ENCODE results near the gene HOXA5. TPM values are rescaled to one million over a fixed set of nuclear protein-coding genes. Genes with fewer than 3 reads are reported as not detected.

HOXA5 gene
- total RNA-seq, 2 donors from 2014 or later = 0.99 to 2.6 TPM

DNA sequence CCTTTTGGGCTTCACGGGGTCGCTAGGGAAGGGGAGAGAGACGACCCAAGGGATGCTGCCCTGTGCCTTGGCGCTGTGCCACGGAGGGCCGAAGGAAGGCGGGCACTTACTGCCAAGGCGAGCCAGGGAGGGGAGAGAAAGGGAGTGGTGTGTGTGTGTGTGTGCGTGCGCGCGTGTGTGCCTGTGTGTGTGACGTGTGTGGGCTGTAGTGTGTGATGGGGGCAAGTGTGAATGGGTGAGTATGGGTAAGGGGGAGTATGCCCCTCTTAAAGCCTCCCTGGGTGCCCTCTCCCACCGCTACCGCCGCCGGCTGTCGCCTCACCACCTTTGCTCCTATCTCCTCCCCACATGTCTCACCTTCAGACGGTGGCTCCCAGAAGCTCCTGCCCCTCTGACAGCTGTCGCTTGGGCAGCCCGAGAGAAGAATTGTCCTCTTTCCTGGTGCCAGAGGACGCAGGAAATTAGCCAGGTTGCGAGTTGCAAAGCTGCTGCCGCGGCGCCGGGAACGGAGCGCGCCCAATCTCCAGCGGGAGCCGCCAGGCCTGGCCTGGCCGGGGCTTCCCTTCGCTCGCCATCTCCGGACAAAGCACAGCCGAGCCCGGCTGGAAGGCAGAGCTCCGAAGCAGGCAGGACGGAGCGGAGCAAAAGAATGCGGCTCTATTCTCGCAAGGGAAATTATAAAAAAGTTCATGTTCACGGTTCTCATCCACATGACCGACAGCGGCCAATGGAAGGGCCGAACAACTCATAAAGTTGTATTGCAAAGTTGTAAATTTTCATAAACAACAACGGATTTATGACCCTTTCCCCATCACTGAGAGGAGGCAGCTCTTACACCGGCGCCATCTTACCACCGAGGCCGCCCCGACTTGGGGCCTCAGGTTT, 8.7 kb upstream of the HOXA5 start, which contains the start of gene HOXA3:
Gene HOXA3, minus strand, starts transcription at position 653 of the 885 bp plus-strand sequence. CDS start 41,943 bp downstream, outside the sequence.
- 3 to 9% methylated on average over 44 to 53 of the region's 53 CpGs for WGBS, 2 donors
- ATAC-seq (no peak), DNase-seq (peak in 2 of 4 donors; percentile 1 to 16)
- no peaks in the 10 kb centered on the region for H3K36me3 ChIP-seq (replicated peaks in 1 of 2; ENCODE audit: insufficient read depth in 1 of 2, low read depth in 2 of 2)
- peaks cover 46% of the 10 kb centered on the region for H3K4me1 ChIP-seq
- TF ChIP-seq POLR2A (IDR thresholded peaks at IDR 0.05) = no peak
- TF ChIP-seq, protein P1, sequence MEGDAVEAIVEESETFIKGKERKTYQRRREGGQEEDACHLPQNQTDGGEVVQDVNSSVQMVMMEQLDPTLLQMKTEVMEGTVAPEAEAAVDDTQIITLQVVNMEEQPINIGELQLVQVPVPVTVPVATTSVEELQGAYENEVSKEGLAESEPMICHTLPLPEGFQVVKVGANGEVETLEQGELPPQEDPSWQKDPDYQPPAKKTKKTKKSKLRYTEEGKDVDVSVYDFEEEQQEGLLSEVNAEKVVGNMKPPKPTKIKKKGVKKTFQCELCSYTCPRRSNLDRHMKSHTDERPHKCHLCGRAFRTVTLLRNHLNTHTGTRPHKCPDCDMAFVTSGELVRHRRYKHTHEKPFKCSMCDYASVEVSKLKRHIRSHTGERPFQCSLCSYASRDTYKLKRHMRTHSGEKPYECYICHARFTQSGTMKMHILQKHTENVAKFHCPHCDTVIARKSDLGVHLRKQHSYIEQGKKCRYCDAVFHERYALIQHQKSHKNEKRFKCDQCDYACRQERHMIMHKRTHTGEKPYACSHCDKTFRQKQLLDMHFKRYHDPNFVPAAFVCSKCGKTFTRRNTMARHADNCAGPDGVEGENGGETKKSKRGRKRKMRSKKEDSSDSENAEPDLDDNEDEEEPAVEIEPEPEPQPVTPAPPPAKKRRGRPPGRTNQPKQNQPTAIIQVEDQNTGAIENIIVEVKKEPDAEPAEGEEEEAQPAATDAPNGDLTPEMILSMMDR (IDR thresholded peaks at IDR 0.05) = no peak
- no peak within 1 kb of the TSS for H3K27ac ChIP-seq
- H3K9me3 ChIP-seq = no peaks in the 10 kb centered on the region
- peaks cover 0 to 76% of the 10 kb centered on the region in 2 donors for H3K27me3 ChIP-seq
- intact Hi-C loops (cut with DNase I) = no loop called here
- H3K4me3 ChIP-seq = no peak within 1 kb of the TSS

DNA sequence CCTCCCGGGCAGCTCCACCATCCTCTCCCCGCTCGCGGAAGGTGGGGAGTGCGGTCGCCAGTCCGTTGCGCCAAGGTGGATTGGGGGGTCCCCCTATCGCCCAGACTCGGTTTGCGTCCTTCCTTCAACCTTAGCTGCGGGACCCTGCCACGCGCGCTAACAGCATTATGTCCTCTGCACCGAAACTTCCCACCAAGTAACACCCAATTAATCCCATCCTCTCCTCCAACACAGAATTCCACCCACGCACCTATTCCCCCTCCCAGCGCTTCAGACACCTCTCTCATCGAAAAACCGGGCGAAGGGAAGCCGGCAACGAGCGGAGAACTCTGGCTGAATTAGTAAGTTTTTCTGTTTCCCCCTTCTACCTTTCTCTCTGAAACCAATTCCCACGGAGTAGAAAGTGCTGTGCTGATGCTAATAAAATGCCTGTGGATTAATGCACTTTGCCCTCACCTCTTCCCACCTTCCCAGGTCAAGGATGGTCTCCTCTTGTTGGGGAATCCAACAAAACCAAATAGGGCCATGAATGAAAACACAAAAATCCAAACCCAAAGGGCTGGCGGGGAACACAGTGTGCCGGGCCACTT, 8.0 kb upstream of the HOXA5 start:
- DNase-seq = peak in 1 of 4 donors; percentile 1
- H3K4me1 ChIP-seq = peaks cover 44% of the 10 kb centered on the region
- H3K9me3 ChIP-seq = no peaks in the 10 kb centered on the region
- no peaks in the 10 kb centered on the region for H3K36me3 ChIP-seq (replicated peaks in 1 of 2; ENCODE audit: insufficient read depth in 1 of 2, low read depth in 2 of 2)
- 3 to 12% methylated on average over 18 to 27 of the region's 27 CpGs for WGBS, 2 donors
- H3K4me3 ChIP-seq = no peak overlapping the region
- intact Hi-C loops (cut with DNase I) = no loop called here
- peaks cover 0 to 72% of the 10 kb centered on the region in 2 donors for H3K27me3 ChIP-seq
- no peak for ATAC-seq
- H3K27ac ChIP-seq = no peak overlapping the region
- no peak for TF ChIP-seq POLR2A (IDR thresholded peaks at IDR 0.05)
- TF ChIP-seq, protein P1 (IDR thresholded peaks at IDR 0.05) = no peak

- DNase-seq (peak; percentile 55 to 74 (median 64)), ATAC-seq (peak; percentile 83)
- 2% methylated on average over 43 to 58 of the region's 58 CpGs for WGBS, 2 donors
- no peak for TF ChIP-seq POLR2A (IDR thresholded peaks at IDR 0.05)
- TF ChIP-seq, protein P1 (IDR thresholded peaks at IDR 0.05) = peak; percentile 69 to 86 (median 75)
- Histone ChIP-seq H3K4me1 (peaks cover 37% of the 10 kb centered on the region), H3K4me3 (no peak overlapping the region), H3K27ac (no peak overlapping the region), H3K36me3 (replicated peaks in 1 of 2; ENCODE audit: insufficient read depth in 1 of 2, low read depth in 2 of 2) (no peaks in the 10 kb centered on the region), H3K9me3 (no peaks in the 10 kb centered on the region), H3K27me3 (peaks cover 0 to 72% of the 10 kb centered on the region in 2 donors)
- intact Hi-C loops (cut with DNase I) = no loop called here
Measured at GRCh38 chr7:27150568-27151340, 7.3 kb upstream of the HOXA5 start.

- H3K27ac ChIP-seq = no peak overlapping the region
- peaks cover 0 to 76% of the 10 kb centered on the region in 2 donors for H3K27me3 ChIP-seq
- TF ChIP-seq, protein P1 (IDR thresholded peaks at IDR 0.05) = no peak
- TF ChIP-seq POLR2A (IDR thresholded peaks at IDR 0.05) = no peak
- DNase-seq = peak in 2 of 4 donors; percentile 10 to 11
- H3K9me3 ChIP-seq = no peaks in the 10 kb centered on the region
- H3K4me1 ChIP-seq = peaks cover 36% of the 10 kb centered on the region
- H3K36me3 ChIP-seq (replicated peaks in 1 of 2; ENCODE audit: insufficient read depth in 1 of 2, low read depth in 2 of 2) = no peaks in the 10 kb centered on the region
- 25 to 44% methylated on average over 13 of the region's 13 CpGs for WGBS, 2 donors
- intact Hi-C loops (cut with DNase I) = no loop called here
- H3K4me3 ChIP-seq = no peak overlapping the region
- ATAC-seq = no peak
Measured at GRCh38 chr7:27149842-27150567, 6.5 kb upstream of the HOXA5 start.
